Astrocyte (in vitro differentiated cells and primary cell): ENCODE results near the gene DLGAP4. TPM values are rescaled to one million over a fixed set of nuclear protein-coding genes. Genes with fewer than 3 reads are reported as not detected.

Source experiments
- DNase-seq: peaks from one replicate; pipeline ENCODE4 v3.0.0-alpha.2; 2010; ENCODE audit warnings: low read depth
- FAIRE-seq: peaks from 2 replicates; lab custom pipeline; 2011; peaks lifted over from hg19 to GRCh38; lab: Jason Lieb, UNC
- H2AFZ ChIP-seq: 2 replicates; pipeline ENCODE4 v1.6.0; 2012; ENCODE audit warnings: low read depth, low read length, inconsistent platforms
- H3K27ac ChIP-seq: 2 replicates; pipeline ENCODE4 v1.5.1; 2011; ENCODE audit warnings: low read depth, low read length, inconsistent platforms
- H3K27me3 ChIP-seq: 2 replicates; pipeline ENCODE4 v1.6.0; 2011; ENCODE audit warnings: low read length, inconsistent platforms; ENCODE audit not compliant: insufficient read depth
- H3K36me3 ChIP-seq: 2 replicates; pipeline ENCODE4 v1.5.1; 2011; ENCODE audit warnings: low read length, inconsistent platforms; ENCODE audit not compliant: insufficient read depth
- H3K4me1 ChIP-seq: 2 replicates; pipeline ENCODE4 v1.5.1; 2011; ENCODE audit warnings: low read length, inconsistent platforms; ENCODE audit not compliant: insufficient read depth
- H3K4me2 ChIP-seq: 2 replicates; pipeline ENCODE4 v1.6.0; 2012; ENCODE audit warnings: low read length, inconsistent platforms
- H3K4me3 ChIP-seq: 2 replicates; pipeline ENCODE4 v1.5.1; 2011; ENCODE audit warnings: low read depth, mild to moderate bottlenecking, low read length, inconsistent platforms; ENCODE audit not compliant: insufficient read depth
- H3K79me2 ChIP-seq: 2 replicates; pipeline ENCODE4 v1.6.0; 2012; ENCODE audit warnings: mild to moderate bottlenecking, low read length, inconsistent platforms; ENCODE audit not compliant: insufficient read depth
- H3K9ac ChIP-seq: 2 replicates; pipeline ENCODE4 v1.6.0; 2012; ENCODE audit warnings: mild to moderate bottlenecking, low read length, inconsistent platforms
- H3K9me3 ChIP-seq: 2 replicates; pipeline ENCODE4 v1.5.1; 2012; ENCODE audit warnings: low read depth, mild to moderate bottlenecking, low read length, inconsistent platforms; ENCODE audit not compliant: insufficient read depth
- H4K20me1 ChIP-seq: 2 replicates; pipeline ENCODE4 v1.6.0; 2012; ENCODE audit warnings: low read length, inconsistent platforms; ENCODE audit not compliant: insufficient read depth
- H3K27ac Mint-ChIP-seq: one replicate; pipeline ENCODE4 v1.8.0; 2021; ENCODE audit warnings: mild to moderate bottlenecking, mixed read lengths; ENCODE audit not compliant: unreplicated experiment
- H3K27me3 Mint-ChIP-seq: one replicate; pipeline ENCODE4 v1.8.0; 2021; ENCODE audit warnings: low read depth, mixed read lengths; ENCODE audit not compliant: unreplicated experiment
- H3K36me3 Mint-ChIP-seq: one replicate; pipeline ENCODE4 v1.8.0; 2021; ENCODE audit warnings: low read depth, mixed read lengths; ENCODE audit not compliant: unreplicated experiment
- H3K4me1 Mint-ChIP-seq: one replicate; pipeline ENCODE4 v1.8.0; 2021; ENCODE audit warnings: low read depth, mixed read lengths; ENCODE audit not compliant: unreplicated experiment
- H3K4me3 Mint-ChIP-seq: one replicate; pipeline ENCODE4 v1.8.0; 2021; ENCODE audit warnings: mild to moderate bottlenecking, moderate library complexity, mixed read lengths; ENCODE audit not compliant: unreplicated experiment
- H3K9me3 Mint-ChIP-seq: one replicate; pipeline ENCODE4 v1.8.0; 2021; ENCODE audit warnings: mild to moderate bottlenecking, mixed read lengths; ENCODE audit not compliant: unreplicated experiment
- CTCF ChIP-seq: IDR thresholded peaks from 2 replicates; pipeline ENCODE4 v1.5.1; 2011; ENCODE audit warnings: low read depth, mild to moderate bottlenecking, inconsistent platforms, low read length, moderate library complexity; ENCODE audit not compliant: insufficient read depth
- EZH2 ChIP-seq: IDR thresholded peaks from 2 replicates; pipeline ENCODE4 v1.6.1; 2012; ENCODE audit warnings: mild to moderate bottlenecking, low read length, inconsistent platforms; ENCODE audit not compliant: insufficient read depth
- total RNA-seq: library from RNA; stranded (reverse); gene quantifications from 2 replicates; pipeline ENCODE4 v1.2.1, GENCODE V29; 2021

DLGAP4 gene
- total RNA-seq, 1 donor from 2014 or later = 135 TPM

GRCh38 chr20:36306553-36307411 is 643 bp downstream of the DLGAP4 start:
- Histone ChIP-seq H3K4me1 (no peaks in the 10 kb centered on the region), H3K4me2 (peak overlapping the region; percentile 15), H3K9ac (no peak overlapping the region), H4K20me1 (no peaks in the 10 kb centered on the region), H2AFZ (no peak overlapping the region), H3K9me3 (no peaks in the 10 kb centered on the region), H3K79me2 (no peaks in the 10 kb centered on the region), H3K27me3 (peaks cover 76% of the 10 kb centered on the region), H3K27ac (no peak overlapping the region), H3K4me3 (no peak overlapping the region), H3K36me3 (no peaks in the 10 kb centered on the region)
- TF ChIP-seq EZH2 (peak; percentile 68), CTCF (no peak)
- no peak overlapping the region for H3K27ac Mint-ChIP-seq
- DNase-seq (no peak), FAIRE-seq (no peak)
- no peaks in the 10 kb centered on the region for H3K9me3 Mint-ChIP-seq
- peaks cover 2% of the 10 kb centered on the region for H3K4me1 Mint-ChIP-seq
- H3K36me3 Mint-ChIP-seq = no peaks in the 10 kb centered on the region
- no peak overlapping the region for H3K4me3 Mint-ChIP-seq
- H3K27me3 Mint-ChIP-seq = peaks cover 78% of the 10 kb centered on the region

DNA sequence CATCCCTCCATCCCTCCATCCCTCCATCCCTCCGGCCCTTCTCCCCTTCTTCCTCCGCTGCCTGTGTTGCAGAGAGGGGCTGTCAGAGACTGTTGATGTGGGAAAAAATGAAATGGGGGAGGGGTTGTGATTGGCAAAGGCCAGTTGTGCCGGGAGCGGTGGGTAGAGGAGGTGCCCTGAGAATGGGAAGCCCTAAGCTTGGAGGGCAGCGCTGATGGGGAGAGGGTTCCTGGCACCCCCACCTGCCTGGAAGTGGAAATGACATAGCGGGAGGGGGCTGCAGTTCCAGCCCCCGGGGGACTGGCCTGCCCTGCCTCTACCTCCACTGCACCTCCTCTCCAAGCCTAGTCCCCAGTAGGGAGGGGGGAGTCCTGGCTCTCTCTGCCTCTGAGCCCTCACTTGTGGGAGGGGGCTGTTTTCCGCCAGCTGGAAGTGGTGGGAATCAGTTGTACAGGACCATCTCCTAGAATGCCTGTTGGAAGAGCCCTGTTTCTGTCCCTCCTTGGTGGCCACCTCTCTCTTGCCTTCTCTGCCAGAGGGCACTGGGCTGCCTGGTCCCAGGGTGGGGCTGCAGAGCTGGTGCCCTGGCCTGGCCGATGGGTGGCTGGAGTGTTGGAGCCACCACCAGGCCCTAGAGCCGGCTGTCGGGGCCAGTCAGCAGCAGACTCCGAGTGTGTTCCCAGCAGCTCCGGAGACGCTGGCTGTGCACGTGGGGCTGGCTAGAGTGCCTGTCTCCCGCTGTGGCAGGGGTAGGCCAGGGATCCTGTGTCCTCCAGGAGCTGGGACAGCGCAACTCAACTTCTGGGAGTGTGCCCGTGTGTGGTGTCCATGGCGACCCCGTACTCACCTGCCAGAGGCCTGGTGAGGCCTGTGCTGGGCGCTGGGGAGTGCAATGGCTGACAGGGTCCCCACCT is 1.5 kb downstream of the DLGAP4 start:
- H3K4me2 ChIP-seq = no peak overlapping the region
- no peak for DNase-seq

More for the DNA sequence above, 1.5 kb downstream of the DLGAP4 start:
- Histone ChIP-seq H3K27me3 (peaks cover 68% of the 10 kb centered on the region), H3K79me2 (no peaks in the 10 kb centered on the region), H3K4me1 (no peaks in the 10 kb centered on the region), H3K4me3 (no peak overlapping the region), H4K20me1 (no peaks in the 10 kb centered on the region), H3K9ac (no peak overlapping the region), H2AFZ (no peak overlapping the region), H3K9me3 (no peaks in the 10 kb centered on the region), H3K36me3 (no peaks in the 10 kb centered on the region), H3K27ac (no peak overlapping the region)
- H3K27me3 Mint-ChIP-seq = peaks cover 78% of the 10 kb centered on the region
- peaks cover 2% of the 10 kb centered on the region for H3K4me1 Mint-ChIP-seq
- no peak overlapping the region for H3K27ac Mint-ChIP-seq
- FAIRE-seq = no peak
- H3K36me3 Mint-ChIP-seq = no peaks in the 10 kb centered on the region
- no peaks in the 10 kb centered on the region for H3K9me3 Mint-ChIP-seq
- H3K4me3 Mint-ChIP-seq = no peak overlapping the region
- TF ChIP-seq EZH2 (peak; percentile 17), CTCF (no peak)
